Measurements from ENCODE around the gene ZNF385B.

DNA sequence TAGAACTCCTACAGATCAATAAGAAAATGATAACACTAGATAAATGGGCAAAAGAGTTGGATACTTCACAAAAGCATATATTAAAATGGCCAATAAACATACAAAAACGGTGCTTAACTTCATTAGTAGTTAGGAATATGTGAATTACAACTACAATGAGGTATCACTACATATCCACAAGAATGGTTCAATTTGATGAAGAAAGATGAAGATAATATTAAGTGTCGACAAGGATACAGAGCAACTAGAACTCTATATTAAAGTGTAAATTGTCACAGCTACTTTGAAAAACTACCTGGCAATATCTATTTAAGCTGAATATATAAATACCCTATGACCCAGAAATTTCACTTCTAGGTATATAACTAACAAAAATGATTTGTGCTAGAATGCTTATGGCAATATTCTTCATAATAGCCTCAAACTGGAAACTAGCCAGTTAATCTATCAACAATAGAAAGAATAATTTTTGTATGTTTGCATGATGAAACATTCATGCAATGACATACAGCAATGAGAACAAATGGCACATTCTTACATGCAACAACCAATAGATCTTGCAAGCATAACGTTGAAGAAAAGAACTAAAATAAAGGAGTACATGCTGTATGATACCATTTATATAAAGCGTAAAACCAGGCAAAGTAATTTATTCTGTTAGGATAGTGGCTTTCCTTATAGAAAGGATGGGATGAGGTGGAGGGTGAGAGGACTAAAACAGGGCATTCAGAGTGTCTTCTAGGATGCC, 306.6 kb downstream of the ZNF385B start:
- no peak for TF ChIP-seq CTCF (IDR thresholded peaks at IDR 0.05)
- no peak for TF ChIP-seq POLR2A (IDR thresholded peaks at IDR 0.05)

Measured in uterus (tissue), 2 donors.